ENCODE measurements around the gene NLK. TPM values are rescaled to one million over a fixed set of nuclear protein-coding genes. Genes with fewer than 3 reads are reported as not detected.
"Not testable (repeated sequence)": the region's sequence is repeated elsewhere in the genome, so short reads cannot be mapped to it uniquely, and the experiment has no call there.

The NLK gene
- total and polyA plus RNA-seq, 2 of the 4 experiments (the other 2 are of a cell fraction): 15.3 to 23.3 TPM

DNA sequence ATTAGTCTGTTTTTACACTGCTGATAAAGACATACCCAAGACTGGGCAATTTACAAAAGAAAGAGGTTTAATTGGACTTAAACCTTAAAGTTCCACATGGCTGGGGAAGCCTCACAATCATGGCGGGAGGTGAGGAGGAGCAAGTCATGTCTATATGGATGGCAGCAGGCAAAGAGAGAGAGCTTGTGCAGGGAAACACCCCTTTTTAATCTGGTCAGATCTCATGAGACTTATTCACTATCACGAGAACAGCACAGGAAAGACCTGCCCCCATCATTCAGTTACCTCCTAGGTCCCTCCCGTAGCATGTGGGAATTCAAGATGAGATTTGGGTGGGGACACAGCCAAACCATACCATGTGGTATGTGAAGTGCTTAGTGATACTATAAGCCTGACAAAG, 144.0 kb downstream of the NLK start:
- H3K14ac ChIP-seq (replicated peaks; ENCODE audit: low read depth, low read length); H2BK5ac ChIP-seq (ENCODE audit: low read depth, low read length, poor library complexity, severe bottlenecking); H2BK15ac ChIP-seq (ENCODE audit: low read depth, low read length); H3K18ac ChIP-seq (ENCODE audit: low read depth, low read length); H2AK9ac ChIP-seq (replicated peaks; ENCODE audit: low read depth, low read length, poor library complexity); H3K4ac ChIP-seq (ENCODE audit: low read depth, low read length); H3K56ac ChIP-seq (ENCODE audit: extremely low read depth, insufficient read depth, low read length); H3K27ac ChIP-seq (ENCODE audit: insufficient read depth, low read length); H3K4me1 ChIP-seq (ENCODE audit: control insufficient read depth, insufficient read depth, low read length); DNase-seq; H4K91ac ChIP-seq (ENCODE audit: insufficient read depth, low read depth, low read length); H3K23ac ChIP-seq (ENCODE audit: low read depth, low read length); H3K9ac ChIP-seq (ENCODE audit: low read depth, low read length); CTCF ChIA-PET; dilution Hi-C loops (cut with HindIII; ENCODE audit: low sequenced_read_pairs, unreplicated experiment); intact Hi-C loops (cut with micrococcal nuclease); H3K27me3 ChIP-seq (ENCODE audit: control insufficient read depth, insufficient read depth, low read length); H4K5ac ChIP-seq (ENCODE audit: low read depth, low read length); H3K9me1 ChIP-seq (ENCODE audit: insufficient read depth, low read length); H2BK20ac ChIP-seq (ENCODE audit: low read depth, low read length); H4K8ac ChIP-seq (ENCODE audit: low read depth in 2 of 2, low read length in 2 of 2); H3K4me2 ChIP-seq (ENCODE audit: low read depth, low read length); ATAC-seq (ENCODE audit: low read depth); H2AK5ac ChIP-seq (ENCODE audit: low read depth, low read length); H4K20me1 ChIP-seq (ENCODE audit: insufficient read depth, low read length); H3K4me3 ChIP-seq (ENCODE audit: insufficient read depth, low read depth, low read length); H3K9me3 ChIP-seq (ENCODE audit: control insufficient read depth, insufficient read depth, low read length); H2BK120ac ChIP-seq (ENCODE audit: low read depth, low read length); H2AFZ ChIP-seq (replicated peaks; ENCODE audit: low read length, poor library complexity); in situ Hi-C loops (cut with MboI; ENCODE audit: low sequenced_read_pairs); POLR2A ChIA-PET (ENCODE audit: unreplicated experiment); BruUV-seq (replicated peaks): not testable (repeated sequence)
- WGBS, 2 experiments (ENCODE audit: extremely low coverage in 2 of 2, insufficient read length in 1 of 2): no CpG with 5 or more reads among the region's 3 CpGs
- Histone ChIP-seq H3K36me3 (ENCODE audit: control insufficient read depth, insufficient read depth, low read length) (peaks cover 19% of the 10 kb centered on the region), H3K79me1 (ENCODE audit: low read depth in 1 of 2, low read length in 2 of 2) (peaks cover 7 to 10% of the 10 kb centered on the region in 2 experiments)

Measured in IMR-90 (cell line).